ENCODE data around the gene MC4R.
A peak's percentile ranks its signal among the peaks of the same experiment; 100 is the strongest.

The MC4R gene

GRCh38 chr18:60377778-60378469, 5.3 kb upstream of the MC4R start:
- Histone ChIP-seq H3K36me3 (ENCODE audit: insufficient read depth, low read length) (no peaks in the 10 kb centered on the region), H3K4me1 (ENCODE audit: insufficient read depth, low read length) (peaks cover 5% of the 10 kb centered on the region), H3K4me3 (ENCODE audit: low read length) (no peak overlapping the region), H3K9me3 (ENCODE audit: low read length) (no peaks in the 10 kb centered on the region), H2AFZ (ENCODE audit: low read depth, low read length) (no peak overlapping the region), H3K27me3 (ENCODE audit: insufficient read depth, low read length) (no peaks in the 10 kb centered on the region)

- no peaks in the 10 kb centered on the region for H3K36me3 ChIP-seq (ENCODE audit: insufficient read depth, low read length)
- no peaks in the 10 kb centered on the region for H3K27me3 ChIP-seq (ENCODE audit: insufficient read depth, low read length)
- H2AFZ ChIP-seq (ENCODE audit: low read depth, low read length), result peak overlapping the region; percentile 56
- peaks cover 7% of the 10 kb centered on the region for H3K4me1 ChIP-seq (ENCODE audit: insufficient read depth, low read length)
- H3K4me3 ChIP-seq (ENCODE audit: low read length), result no peak overlapping the region
- H3K9me3 ChIP-seq (ENCODE audit: low read length), result no peaks in the 10 kb centered on the region
These were observed 443 bp downstream of the MC4R start for GRCh38 chr18:60372132-60372531.

DNA sequence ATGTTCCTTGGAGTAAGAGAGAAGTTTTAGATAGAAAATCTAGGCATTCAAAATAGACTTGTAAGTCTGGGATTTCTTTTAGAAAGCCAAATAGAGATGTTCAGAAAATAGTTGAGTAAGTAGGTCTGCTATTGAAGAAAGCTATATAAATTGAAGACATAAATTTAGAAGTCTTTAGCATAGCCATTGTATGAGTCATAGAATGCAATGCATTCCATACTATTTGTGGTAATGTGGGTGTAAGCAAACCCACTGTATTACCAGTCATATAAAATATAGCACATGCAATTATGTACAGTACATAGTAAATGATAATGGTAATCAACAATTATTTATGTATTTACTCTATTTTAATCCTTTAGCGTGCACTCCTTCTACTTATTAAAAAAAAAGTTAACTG, 14.1 kb downstream of the MC4R start:
- no peaks in the 10 kb centered on the region for H3K27me3 ChIP-seq (ENCODE audit: insufficient read depth, low read length)
- H3K9me3 ChIP-seq (ENCODE audit: low read length), result no peaks in the 10 kb centered on the region
- no peak overlapping the region for H3K4me3 ChIP-seq (ENCODE audit: low read length)
- H3K4me1 ChIP-seq (ENCODE audit: insufficient read depth, low read length), result no peaks in the 10 kb centered on the region
- H2AFZ ChIP-seq (ENCODE audit: low read depth, low read length), result no peak overlapping the region
- H3K36me3 ChIP-seq (ENCODE audit: insufficient read depth, low read length), result no peaks in the 10 kb centered on the region

GRCh38 chr18:60350941-60351340, 21.6 kb downstream of the MC4R start:
- Histone ChIP-seq H3K36me3 (ENCODE audit: insufficient read depth, low read length) (no peaks in the 10 kb centered on the region), H2AFZ (ENCODE audit: low read depth, low read length) (no peak overlapping the region), H3K9me3 (ENCODE audit: low read length) (no peaks in the 10 kb centered on the region), H3K4me3 (ENCODE audit: low read length) (no peak overlapping the region), H3K4me1 (ENCODE audit: insufficient read depth, low read length) (no peaks in the 10 kb centered on the region), H3K27me3 (ENCODE audit: insufficient read depth, low read length) (no peaks in the 10 kb centered on the region)

DNA sequence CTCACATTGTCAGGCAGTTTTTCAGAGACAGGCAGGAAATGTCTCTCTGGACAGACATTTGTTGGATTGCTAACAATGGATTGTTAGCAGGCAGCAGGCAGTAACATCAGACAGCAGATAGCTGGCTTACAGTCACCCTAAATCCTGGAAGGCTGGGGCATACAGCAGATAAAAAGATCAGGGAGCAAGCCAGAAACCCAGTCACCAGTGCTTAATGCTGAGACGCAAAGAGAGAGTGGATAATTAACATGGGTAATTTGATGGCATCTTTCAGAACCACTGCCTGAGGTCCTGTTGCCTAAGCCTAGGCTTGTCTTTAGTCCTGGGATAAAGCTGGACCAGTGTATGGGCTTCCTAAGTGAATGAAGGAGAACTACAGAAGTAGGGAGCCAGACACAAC, 22.4 kb downstream of the MC4R start:
- H2AFZ ChIP-seq (ENCODE audit: low read depth, low read length), result no peak overlapping the region
- no peak overlapping the region for H3K4me3 ChIP-seq (ENCODE audit: low read length)
- no peaks in the 10 kb centered on the region for H3K27me3 ChIP-seq (ENCODE audit: insufficient read depth, low read length)
- H3K9me3 ChIP-seq (ENCODE audit: low read length), result no peaks in the 10 kb centered on the region
- no peaks in the 10 kb centered on the region for H3K4me1 ChIP-seq (ENCODE audit: insufficient read depth, low read length)
- H3K36me3 ChIP-seq (ENCODE audit: insufficient read depth, low read length), result no peaks in the 10 kb centered on the region

DNA sequence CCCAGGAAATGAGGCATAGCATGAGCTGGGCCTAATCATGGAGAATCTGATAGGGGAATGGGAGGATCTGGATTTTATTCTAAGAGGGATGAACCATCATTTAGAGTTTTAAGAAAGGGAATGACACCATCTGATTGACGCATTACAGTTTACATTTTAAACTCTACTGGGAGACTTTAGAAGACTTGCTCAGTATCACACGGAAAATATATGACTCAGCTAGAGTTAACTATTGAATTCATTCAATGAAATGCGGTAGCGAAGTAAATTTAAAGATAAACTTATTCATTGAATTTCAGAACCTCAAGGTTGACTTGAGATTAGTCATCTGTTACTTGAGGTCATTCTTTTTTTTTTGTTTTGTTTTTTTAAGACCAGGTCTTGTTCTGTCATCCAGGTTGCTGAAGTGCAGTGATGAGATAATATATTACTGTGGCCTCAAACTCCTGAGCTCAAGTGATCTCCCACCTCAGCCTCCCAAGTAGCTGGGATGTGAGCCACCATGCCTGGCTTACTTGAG, 25.0 kb downstream of the MC4R start:
- Histone ChIP-seq H3K4me3 (ENCODE audit: low read length) (no peak overlapping the region), H3K4me1 (ENCODE audit: insufficient read depth, low read length) (no peaks in the 10 kb centered on the region), H3K36me3 (ENCODE audit: insufficient read depth, low read length) (no peaks in the 10 kb centered on the region)

GRCh38 chr18:60339018-60339417, 33.6 kb downstream of the MC4R start:
- no peaks in the 10 kb centered on the region for H3K36me3 ChIP-seq (ENCODE audit: insufficient read depth, low read length)

More for the DNA sequence above, 25.0 kb downstream of the MC4R start:
- Histone ChIP-seq H2AFZ (ENCODE audit: low read depth, low read length) (no peak overlapping the region), H3K9me3 (ENCODE audit: low read length) (no peaks in the 10 kb centered on the region), H3K27me3 (ENCODE audit: insufficient read depth, low read length) (no peaks in the 10 kb centered on the region)

GRCh38 chr18:60331890-60332289, 40.7 kb downstream of the MC4R start:
- Histone ChIP-seq H3K36me3 (ENCODE audit: insufficient read depth, low read length) (no peaks in the 10 kb centered on the region), H3K4me1 (ENCODE audit: insufficient read depth, low read length) (no peaks in the 10 kb centered on the region), H2AFZ (ENCODE audit: low read depth, low read length) (no peak overlapping the region), H3K27me3 (ENCODE audit: insufficient read depth, low read length) (no peaks in the 10 kb centered on the region), H3K4me3 (ENCODE audit: low read length) (no peak overlapping the region), H3K9me3 (ENCODE audit: low read length) (no peaks in the 10 kb centered on the region)

More at GRCh38 chr18:60339018-60339417, 33.6 kb downstream of the MC4R start:
- Histone ChIP-seq H2AFZ (ENCODE audit: low read depth, low read length) (no peak overlapping the region), H3K4me1 (ENCODE audit: insufficient read depth, low read length) (no peaks in the 10 kb centered on the region), H3K4me3 (ENCODE audit: low read length) (no peak overlapping the region), H3K27me3 (ENCODE audit: insufficient read depth, low read length) (no peaks in the 10 kb centered on the region), H3K9me3 (ENCODE audit: low read length) (no peaks in the 10 kb centered on the region)

GRCh38 chr18:60329131-60329530, 43.4 kb downstream of the MC4R start:
- H3K4me1 ChIP-seq (ENCODE audit: insufficient read depth, low read length), result no peaks in the 10 kb centered on the region
- H3K9me3 ChIP-seq (ENCODE audit: low read length), result no peaks in the 10 kb centered on the region
- no peaks in the 10 kb centered on the region for H3K27me3 ChIP-seq (ENCODE audit: insufficient read depth, low read length)
- no peaks in the 10 kb centered on the region for H3K36me3 ChIP-seq (ENCODE audit: insufficient read depth, low read length)
- no peak overlapping the region for H3K4me3 ChIP-seq (ENCODE audit: low read length)
- H2AFZ ChIP-seq (ENCODE audit: low read depth, low read length), result no peak overlapping the region

- Histone ChIP-seq H3K4me1 (ENCODE audit: insufficient read depth, low read length) (no peaks in the 10 kb centered on the region), H3K27me3 (ENCODE audit: insufficient read depth, low read length) (no peaks in the 10 kb centered on the region), H3K9me3 (ENCODE audit: low read length) (no peaks in the 10 kb centered on the region), H2AFZ (ENCODE audit: low read depth, low read length) (no peak overlapping the region), H3K4me3 (ENCODE audit: low read length) (no peak overlapping the region), H3K36me3 (ENCODE audit: insufficient read depth, low read length) (no peaks in the 10 kb centered on the region)
These were observed 44.7 kb downstream of the MC4R start for GRCh38 chr18:60327880-60328279.

GRCh38 chr18:60322591-60322990, 50.0 kb downstream of the MC4R start:
- H3K9me3 ChIP-seq (ENCODE audit: low read length), result no peaks in the 10 kb centered on the region
- H3K4me1 ChIP-seq (ENCODE audit: insufficient read depth, low read length), result no peaks in the 10 kb centered on the region
- H3K4me3 ChIP-seq (ENCODE audit: low read length), result no peak overlapping the region
- H3K36me3 ChIP-seq (ENCODE audit: insufficient read depth, low read length), result no peaks in the 10 kb centered on the region
- H2AFZ ChIP-seq (ENCODE audit: low read depth, low read length), result no peak overlapping the region
- no peaks in the 10 kb centered on the region for H3K27me3 ChIP-seq (ENCODE audit: insufficient read depth, low read length)
